ENCODE results near the gene FAM171A1. TPM values are rescaled to one million over a fixed set of nuclear protein-coding genes. Genes with fewer than 3 reads are reported as not detected.
"Not testable (repeated sequence)": the region's sequence is repeated elsewhere in the genome, so short reads cannot be mapped to it uniquely, and the experiment has no call there.

Gene FAM171A1
- total RNA-seq, 1 experiment from 2014 or later = 25.7 TPM

DNA sequence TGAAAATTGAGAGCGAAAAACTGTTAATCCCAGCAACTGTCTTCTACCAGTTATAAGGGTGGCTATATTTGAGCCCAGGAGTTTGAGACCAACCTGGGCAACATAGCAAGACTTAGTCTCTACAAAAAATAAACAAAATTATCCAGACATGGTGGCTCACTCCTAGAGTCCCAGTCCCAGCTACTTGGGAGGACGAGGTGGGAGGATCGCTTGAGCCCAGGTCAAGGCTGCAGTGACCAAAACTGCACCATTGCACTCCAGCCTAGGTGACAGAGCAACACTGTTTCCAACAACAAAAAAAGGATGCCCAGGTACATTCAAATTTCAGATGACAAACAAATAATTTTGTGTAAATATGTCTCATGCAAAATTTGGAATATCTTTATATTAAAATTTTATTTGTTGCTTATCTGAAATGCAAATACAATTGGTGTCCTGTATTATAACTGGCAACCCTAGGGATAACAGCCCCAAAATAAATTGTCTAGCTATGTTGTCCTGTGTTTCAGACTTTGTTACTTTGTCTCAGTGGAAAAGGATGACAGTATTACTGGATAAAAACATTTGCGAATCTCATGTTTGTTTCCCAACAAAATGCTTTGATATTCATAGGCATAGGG, 26.7 kb downstream of the FAM171A1 start:
- no peaks in the 10 kb centered on the region for H3K36me3 ChIP-seq (replicated peaks; ENCODE audit: control insufficient read depth, insufficient read depth, low read length)
- H3K4me3 ChIP-seq (ENCODE audit: insufficient read depth, low read depth, low read length) = no peak overlapping the region
- DNase-seq = no peak
- no peaks in the 10 kb centered on the region for H3K27me3 ChIP-seq (ENCODE audit: control insufficient read depth, insufficient read depth, low read length)

DNA sequence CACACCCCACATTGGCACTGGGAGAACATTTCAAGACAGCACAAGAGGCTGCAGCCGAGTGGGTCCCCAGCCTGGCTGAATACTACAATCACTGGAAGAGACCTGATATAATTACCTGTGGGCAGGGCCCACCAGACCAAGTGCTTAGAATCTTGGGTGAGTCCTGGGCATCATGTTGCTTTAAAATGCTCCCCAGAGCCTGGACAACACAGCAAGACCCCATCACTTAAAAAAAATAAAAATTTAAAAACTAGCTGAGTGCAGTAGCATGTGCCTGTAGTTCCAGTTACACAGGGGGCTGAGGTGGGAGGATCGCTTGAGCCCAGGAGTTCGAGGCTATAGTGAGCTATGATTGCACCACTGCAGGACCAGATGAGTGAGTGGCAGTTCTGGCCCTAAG, 28.1 kb downstream of the FAM171A1 start:
- H3K27me3 ChIP-seq (ENCODE audit: control insufficient read depth, insufficient read depth, low read length) = no peaks in the 10 kb centered on the region
- DNase-seq = no peak
- no peak overlapping the region for H3K4me3 ChIP-seq (ENCODE audit: insufficient read depth, low read depth, low read length)
- no peaks in the 10 kb centered on the region for H3K36me3 ChIP-seq (replicated peaks; ENCODE audit: control insufficient read depth, insufficient read depth, low read length)

DNA sequence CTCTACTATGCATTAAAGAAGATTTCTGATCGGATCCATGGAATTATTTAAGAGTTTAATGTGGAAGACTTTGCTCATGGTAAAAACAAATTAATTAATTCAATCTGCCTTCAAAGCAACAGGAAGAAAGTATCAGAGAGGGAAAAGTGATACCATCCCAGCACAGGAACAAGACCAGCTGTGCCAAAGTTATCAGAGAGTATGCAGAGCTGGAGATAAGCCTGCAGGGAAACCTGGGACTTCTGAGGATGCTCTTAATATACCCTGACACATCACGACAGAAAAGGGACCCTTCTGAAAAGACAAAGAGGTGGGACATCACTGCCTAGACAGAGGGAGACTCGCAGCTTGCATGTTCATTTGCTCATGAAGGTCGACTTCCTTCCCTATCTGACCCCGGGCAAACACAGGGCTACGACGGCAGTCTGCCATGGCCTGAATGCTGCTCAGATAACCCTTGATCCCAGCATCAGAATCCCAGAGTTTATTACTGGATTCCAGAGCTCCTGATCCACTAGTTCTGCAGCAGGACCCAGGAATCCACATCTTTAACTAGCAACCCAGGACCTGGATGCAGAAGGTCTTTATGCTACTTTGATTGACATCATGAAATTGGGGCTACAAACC, 29.5 kb downstream of the FAM171A1 start:
- DNase-seq = no peak
- Histone ChIP-seq H3K27me3 (ENCODE audit: control insufficient read depth, insufficient read depth, low read length) (no peaks in the 10 kb centered on the region), H3K4me3 (ENCODE audit: insufficient read depth, low read depth, low read length) (no peak overlapping the region), H3K36me3 (replicated peaks; ENCODE audit: control insufficient read depth, insufficient read depth, low read length) (no peaks in the 10 kb centered on the region)

DNA sequence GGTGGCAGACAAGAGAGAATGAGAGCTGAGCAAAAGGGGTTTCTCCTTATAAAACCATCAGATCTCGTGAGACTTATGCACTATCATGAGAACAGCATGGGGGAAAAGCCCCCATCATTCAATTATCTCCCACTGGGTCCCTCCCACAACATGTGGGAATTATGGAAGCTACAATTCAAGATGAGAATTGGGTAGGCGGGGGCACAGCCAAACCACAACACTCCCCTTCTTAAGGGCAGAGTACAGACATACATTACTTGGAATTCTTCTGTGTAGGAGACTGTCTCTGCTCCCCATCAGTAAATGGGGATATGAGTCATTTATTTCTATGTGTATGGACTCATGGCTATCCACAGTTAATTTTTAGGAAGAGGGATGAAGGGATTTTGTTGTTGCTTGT, 31.2 kb downstream of the FAM171A1 start:
- H3K36me3 ChIP-seq (replicated peaks; ENCODE audit: control insufficient read depth, insufficient read depth, low read length) = no peaks in the 10 kb centered on the region
- H3K27me3 ChIP-seq (ENCODE audit: control insufficient read depth, insufficient read depth, low read length) = no peaks in the 10 kb centered on the region
- H3K4me3 ChIP-seq (ENCODE audit: insufficient read depth, low read depth, low read length) = no peak overlapping the region
- no peak for DNase-seq

- not testable (repeated sequence) for H3K4me3 ChIP-seq (ENCODE audit: insufficient read depth, low read depth, low read length); H3K36me3 ChIP-seq (replicated peaks; ENCODE audit: control insufficient read depth, insufficient read depth, low read length); H3K27me3 ChIP-seq (ENCODE audit: control insufficient read depth, insufficient read depth, low read length); DNase-seq
Measured at GRCh38 chr10:15337441-15337923, 33.6 kb downstream of the FAM171A1 start.

DNA sequence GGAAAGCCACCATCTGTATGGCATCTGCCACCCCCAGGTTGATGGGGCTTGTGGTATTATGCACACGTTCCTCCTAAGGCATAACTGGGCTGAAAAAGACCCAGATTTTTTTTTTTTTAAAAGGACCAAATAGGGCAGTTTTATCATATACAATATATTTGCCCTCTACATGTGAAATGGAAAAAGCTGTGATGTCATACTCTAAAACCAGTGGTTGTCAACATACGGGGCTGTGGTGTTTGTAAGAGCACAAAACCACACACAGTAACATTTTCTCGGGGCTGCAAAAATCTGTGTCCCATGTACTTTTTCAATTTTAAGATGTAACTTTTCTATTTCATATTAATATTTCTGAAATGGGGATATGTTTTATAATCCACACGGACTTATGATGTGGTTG, 34.9 kb downstream of the FAM171A1 start:
- no peak for DNase-seq
- H3K36me3 ChIP-seq (replicated peaks; ENCODE audit: control insufficient read depth, insufficient read depth, low read length) = no peaks in the 10 kb centered on the region
- no peaks in the 10 kb centered on the region for H3K27me3 ChIP-seq (ENCODE audit: control insufficient read depth, insufficient read depth, low read length)
- no peak overlapping the region for H3K4me3 ChIP-seq (ENCODE audit: insufficient read depth, low read depth, low read length)

DNA sequence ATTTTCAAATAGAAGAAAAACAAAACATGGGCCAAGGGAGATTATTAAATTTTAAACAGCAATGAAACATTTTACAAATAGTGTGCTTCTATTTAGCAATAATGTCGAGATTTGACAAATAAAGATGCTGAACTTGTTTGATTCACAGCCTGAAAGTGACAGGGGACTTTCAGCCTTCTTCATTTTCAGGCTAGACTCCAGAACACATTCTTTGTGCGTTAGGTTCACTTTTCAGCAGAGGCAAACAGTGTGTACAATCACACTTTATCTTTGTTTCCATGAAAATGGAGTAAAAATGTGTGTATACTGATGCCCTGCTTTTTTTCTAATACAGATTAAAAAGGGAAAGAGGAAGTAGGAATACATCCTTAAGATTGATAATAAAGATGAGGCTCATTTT, 35.6 kb downstream of the FAM171A1 start:
- Histone ChIP-seq H3K27me3 (ENCODE audit: control insufficient read depth, insufficient read depth, low read length) (no peaks in the 10 kb centered on the region), H3K36me3 (replicated peaks; ENCODE audit: control insufficient read depth, insufficient read depth, low read length) (no peaks in the 10 kb centered on the region), H3K4me3 (ENCODE audit: insufficient read depth, low read depth, low read length) (no peak overlapping the region)
- no peak for DNase-seq

GRCh38 chr10:15334650-15335323, 36.3 kb downstream of the FAM171A1 start:
- Histone ChIP-seq H3K27me3 (ENCODE audit: control insufficient read depth, insufficient read depth, low read length) (no peaks in the 10 kb centered on the region), H3K36me3 (replicated peaks; ENCODE audit: control insufficient read depth, insufficient read depth, low read length) (no peaks in the 10 kb centered on the region), H3K4me3 (ENCODE audit: insufficient read depth, low read depth, low read length) (no peak overlapping the region)
- DNase-seq = no peak

- Histone ChIP-seq H3K36me3 (replicated peaks; ENCODE audit: control insufficient read depth, insufficient read depth, low read length) (no peaks in the 10 kb centered on the region), H3K4me3 (ENCODE audit: insufficient read depth, low read depth, low read length) (no peak overlapping the region), H3K27me3 (ENCODE audit: control insufficient read depth, insufficient read depth, low read length) (no peaks in the 10 kb centered on the region)
- DNase-seq = no peak
Measured at GRCh38 chr10:15333909-15334649, 37.0 kb downstream of the FAM171A1 start.

DNA sequence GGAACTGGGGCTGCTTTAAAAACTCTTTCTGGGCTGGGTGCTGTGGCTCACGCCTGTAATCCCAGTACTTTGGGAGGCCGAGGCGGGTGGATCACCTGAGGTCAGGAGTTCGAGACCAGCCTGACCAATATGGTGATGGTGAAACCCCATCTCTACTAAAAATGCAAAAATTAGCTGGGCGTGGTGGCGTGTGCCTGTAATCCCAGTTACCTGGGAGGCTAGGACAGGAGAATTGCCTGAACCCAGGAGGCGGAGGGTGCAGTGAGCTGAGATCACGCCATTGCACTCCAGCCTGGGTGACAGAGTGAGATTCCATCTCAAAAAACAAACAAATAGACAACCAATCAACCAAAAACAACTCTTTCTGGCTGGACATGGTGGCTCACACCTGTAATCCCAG, 37.9 kb downstream of the FAM171A1 start:
- not testable (repeated sequence) for H3K4me3 ChIP-seq (ENCODE audit: insufficient read depth, low read depth, low read length); H3K36me3 ChIP-seq (replicated peaks; ENCODE audit: control insufficient read depth, insufficient read depth, low read length); DNase-seq; H3K27me3 ChIP-seq (ENCODE audit: control insufficient read depth, insufficient read depth, low read length)

- H3K27me3 ChIP-seq (ENCODE audit: control insufficient read depth, insufficient read depth, low read length) = no peaks in the 10 kb centered on the region
- no peak overlapping the region for H3K4me3 ChIP-seq (ENCODE audit: insufficient read depth, low read depth, low read length)
- no peaks in the 10 kb centered on the region for H3K36me3 ChIP-seq (replicated peaks; ENCODE audit: control insufficient read depth, insufficient read depth, low read length)
- DNase-seq = no peak
Measured at GRCh38 chr10:15331461-15331860, 39.6 kb downstream of the FAM171A1 start.

DNA sequence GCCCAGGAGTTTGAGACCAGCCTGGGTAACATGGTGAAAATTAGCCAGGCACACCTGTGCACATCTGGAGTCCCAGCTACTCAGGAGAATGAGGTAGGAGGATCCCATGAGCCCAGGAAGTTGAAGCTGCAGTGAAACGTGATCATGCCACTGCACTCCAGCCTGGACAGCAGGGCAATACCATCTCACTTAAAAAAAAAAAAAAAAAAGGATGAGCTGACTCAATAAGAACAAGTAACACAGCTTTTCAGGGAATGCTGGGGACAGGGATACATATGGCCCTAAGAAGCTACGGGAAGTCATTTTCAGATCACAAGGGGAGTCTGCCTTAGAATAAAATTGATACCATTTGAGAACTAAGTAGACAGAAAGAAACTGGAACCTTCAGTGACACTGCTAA, 41.7 kb downstream of the FAM171A1 start:
- Histone ChIP-seq H3K27me3 (ENCODE audit: control insufficient read depth, insufficient read depth, low read length) (no peaks in the 10 kb centered on the region), H3K4me3 (ENCODE audit: insufficient read depth, low read depth, low read length) (no peak overlapping the region), H3K36me3 (replicated peaks; ENCODE audit: control insufficient read depth, insufficient read depth, low read length) (no peaks in the 10 kb centered on the region)
- no peak for DNase-seq

DNA sequence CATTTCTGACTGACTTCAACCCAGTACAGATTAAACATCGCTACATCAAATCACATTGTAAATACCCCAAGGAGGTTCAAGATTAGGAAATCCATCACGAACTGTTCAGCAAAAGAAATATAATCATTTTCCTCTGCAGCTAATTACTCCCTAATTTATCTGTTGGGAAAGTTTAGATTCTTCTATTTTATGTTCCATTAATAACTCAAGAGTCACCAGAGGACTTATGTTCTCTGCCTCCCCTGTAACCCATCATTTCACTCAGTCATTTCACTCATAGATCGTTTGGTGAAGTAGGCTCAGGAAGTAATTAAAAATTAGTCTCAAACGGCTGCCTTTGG, 45.2 kb downstream of the FAM171A1 start:
- Histone ChIP-seq H3K36me3 (replicated peaks; ENCODE audit: control insufficient read depth, insufficient read depth, low read length) (no peaks in the 10 kb centered on the region), H3K4me3 (ENCODE audit: insufficient read depth, low read depth, low read length) (no peak overlapping the region), H3K27me3 (ENCODE audit: control insufficient read depth, insufficient read depth, low read length) (no peaks in the 10 kb centered on the region)
- no peak for DNase-seq

DNA sequence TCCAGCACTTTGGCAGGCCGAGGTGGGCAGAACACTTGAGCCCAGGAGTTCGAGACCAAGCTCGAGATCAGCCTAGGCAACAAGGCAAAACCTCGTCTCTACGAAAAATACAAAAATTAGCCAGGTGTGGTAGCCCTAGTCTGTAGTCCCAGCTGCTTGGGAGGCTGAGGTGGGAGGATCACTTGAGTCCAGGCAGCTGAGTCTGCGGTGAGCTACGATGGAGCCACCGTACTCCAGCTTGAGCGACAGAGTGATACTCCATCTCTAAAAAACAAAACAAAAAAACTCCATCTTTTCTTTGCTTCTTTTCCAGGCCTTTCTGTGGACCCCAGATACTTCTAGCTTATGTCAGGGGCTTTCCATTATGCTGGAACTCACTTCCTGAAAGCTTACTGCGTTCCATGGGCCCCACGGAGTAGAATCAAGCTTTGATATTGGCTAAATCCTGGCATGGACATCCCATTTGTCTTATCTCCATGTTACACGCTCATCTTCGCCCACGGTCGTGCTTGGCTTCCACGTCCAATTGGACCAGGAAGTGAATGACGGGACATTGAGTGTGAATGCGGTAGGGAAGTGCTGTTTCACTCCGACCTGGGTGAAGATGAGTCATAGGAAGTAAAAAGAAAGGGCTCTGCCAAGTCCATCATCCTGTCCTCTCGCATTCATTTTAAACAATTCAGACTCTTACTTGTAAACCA, 45.7 kb downstream of the FAM171A1 start:
- no peak overlapping the region for H3K4me3 ChIP-seq (ENCODE audit: insufficient read depth, low read depth, low read length)

More for the DNA sequence above, 45.7 kb downstream of the FAM171A1 start:
- no peak for DNase-seq
- Histone ChIP-seq H3K27me3 (ENCODE audit: control insufficient read depth, insufficient read depth, low read length) (no peaks in the 10 kb centered on the region), H3K36me3 (replicated peaks; ENCODE audit: control insufficient read depth, insufficient read depth, low read length) (no peaks in the 10 kb centered on the region)
